Small intestine (tissue), 7 donors: Measurements from ENCODE around the gene DNAH1. TPM values are rescaled to one million over a fixed set of nuclear protein-coding genes. Genes with fewer than 3 reads are reported as not detected.

Source experiments
- DNase-seq, 2 donors: peaks; one replicate each; pipeline versions ENCODE4 v3.0.0 to v3.0.0-alpha.2; 2013
- FAIRE-seq: peaks from 2 replicates; lab custom pipeline; 2012; peaks lifted over from hg19 to GRCh38; lab: Jason Lieb, UNC
- H3K27ac ChIP-seq, 3 donors: one replicate each; pipeline ENCODE4 v1.5.1; 2013; ENCODE audit warnings: low read length in 2 of 3, mild to moderate bottlenecking in 2 of 3, control low read depth in 1 of 3, inconsistent platforms in 1 of 3, low read depth in 1 of 3, moderate library complexity in 1 of 3
- H3K27me3 ChIP-seq, 3 donors: one replicate each; pipeline ENCODE4 v1.6.1; 2013; ENCODE audit warnings: low read length in 3 of 3, inconsistent platforms in 1 of 3; ENCODE audit not compliant: control insufficient read depth in 3 of 3, insufficient read depth in 3 of 3
- H3K36me3 ChIP-seq, 3 donors: one replicate each; pipeline ENCODE4 v1.6.1; 2013; ENCODE audit warnings: low read length in 3 of 3, inconsistent platforms in 1 of 3, low read depth in 1 of 3, mild to moderate bottlenecking in 1 of 3, moderate library complexity in 1 of 3; ENCODE audit not compliant: control insufficient read depth in 3 of 3, insufficient read depth in 2 of 3
- H3K4me1 ChIP-seq, 3 donors: one replicate each; pipeline ENCODE4 v1.6.1; 2013; ENCODE audit warnings: low read length in 2 of 3, inconsistent platforms in 1 of 3, low read depth in 1 of 3, mild to moderate bottlenecking in 1 of 3, moderate library complexity in 1 of 3; ENCODE audit not compliant: control insufficient read depth in 3 of 3, insufficient read depth in 2 of 3
- H3K4me3 ChIP-seq, 3 donors: one replicate each; pipeline ENCODE4 v1.5.1; 2013; ENCODE audit warnings: low read length in 3 of 3, control low read depth in 1 of 3, inconsistent platforms in 1 of 3, low read depth in 1 of 3, mild to moderate bottlenecking in 1 of 3, moderate library complexity in 1 of 3
- H3K9me3 ChIP-seq, 2 donors: one replicate each; pipeline ENCODE4 v1.6.1; 2013; ENCODE audit warnings: low read depth in 1 of 2, low read length in 1 of 2; ENCODE audit not compliant: control insufficient read depth in 2 of 2, insufficient read depth in 1 of 2
- WGBS, 3 donors: extraction: QIAGEN DNeasy Blood & Tissue Kit; methylation state at CpG; one replicate each; pipeline ENCODE4 v1.1.7; 2013; 5-methylcytosine and 5-hydroxymethylcytosine counted together
- polyA plus RNA-seq, 4 donors: library from polyadenylated mRNA; stranded (reverse) in 3 of 4; unstranded in 1 of 4; fragments of 200-250 nt in 3 of 4; fragments of 120-200 nt in 1 of 4; gene quantifications; one replicate each; pipeline versions ENCODE4 v1.2.1 to v1.2.3, GENCODE V29; 2013
- donor health status: healthy with polysubstance abuse.
- donor health status: control.
- donor health status: control.
- donor health status: Bipolar disorder and iron deficiency.
- donor health status: healthy.

DNAH1 gene
- polyA plus RNA-seq, 4 donors = 4.3 to 22.6 (median 7.5) TPM

GRCh38 chr3:52435246-52436101 is 119.4 kb downstream of the DNAH1 start:
- H3K4me3 ChIP-seq = no peak overlapping the region
- no peak overlapping the region for H3K27ac ChIP-seq
- H3K9me3 ChIP-seq = no peaks in the 10 kb centered on the region
- no peak for FAIRE-seq
- no peaks in the 10 kb centered on the region for H3K4me1 ChIP-seq
- DNase-seq = no peak
- peaks cover 0 to 2% (median 0%) of the 10 kb centered on the region in 3 donors for H3K27me3 ChIP-seq
- no peaks in the 10 kb centered on the region for H3K36me3 ChIP-seq
- 95% methylated on average over 32 of the region's 32 CpGs for WGBS, 3 donors

DNA sequence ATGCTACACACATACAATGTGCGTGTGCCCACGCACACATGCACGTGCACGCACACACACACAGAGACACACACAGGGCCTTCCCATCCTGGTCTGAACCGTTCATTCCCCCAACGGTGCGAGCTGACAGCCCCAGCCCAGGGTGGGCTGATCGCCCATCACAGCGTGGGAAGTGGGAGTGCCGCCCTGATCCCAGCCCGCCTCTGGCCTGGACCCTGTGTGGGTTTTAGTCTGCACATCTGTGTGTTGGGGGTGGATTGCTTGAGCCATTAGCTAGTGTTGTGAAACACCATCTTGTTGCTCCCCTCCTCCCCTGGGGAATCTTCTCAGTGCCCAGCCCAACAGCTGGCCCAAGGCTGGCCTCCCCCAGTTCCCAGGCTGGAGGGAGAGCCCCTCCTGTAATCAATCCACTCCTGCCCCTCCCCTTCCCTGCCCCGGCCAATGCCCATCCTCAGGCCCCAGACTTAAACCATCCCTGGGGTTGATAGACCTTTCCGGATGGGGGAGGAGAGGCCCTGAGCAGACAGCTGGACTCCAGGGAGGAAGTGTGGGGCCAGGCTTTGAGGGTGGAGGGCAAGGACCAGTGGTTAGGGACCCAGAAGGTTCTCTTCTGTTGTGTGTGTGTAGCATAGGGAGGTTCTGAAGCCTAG is 120.5 kb downstream of the DNAH1 start:
- DNase-seq (no peak), FAIRE-seq (no peak)
- 79 to 92% (median 88%) methylated on average over 12 to 13 of the region's 13 CpGs for WGBS, 3 donors
- no peak overlapping the region for H3K27ac ChIP-seq
- no peaks in the 10 kb centered on the region for H3K4me1 ChIP-seq
- no peaks in the 10 kb centered on the region for H3K9me3 ChIP-seq
- H3K36me3 ChIP-seq = no peaks in the 10 kb centered on the region
- H3K4me3 ChIP-seq = no peak overlapping the region
- H3K27me3 ChIP-seq = no peaks in the 10 kb centered on the region

GRCh38 chr3:52437326-52438103 is 121.4 kb downstream of the DNAH1 start:
- Histone ChIP-seq H3K27ac (no peak overlapping the region), H3K27me3 (no peaks in the 10 kb centered on the region), H3K36me3 (no peaks in the 10 kb centered on the region), H3K9me3 (no peaks in the 10 kb centered on the region), H3K4me1 (no peaks in the 10 kb centered on the region), H3K4me3 (no peak overlapping the region)
- WGBS, 3 donors = 38 to 88% (median 56%) methylated on average over 12 to 15 of the region's 15 CpGs
- peak in 1 of 2 donors; percentile 52 for DNase-seq
- no peak for FAIRE-seq

DNA sequence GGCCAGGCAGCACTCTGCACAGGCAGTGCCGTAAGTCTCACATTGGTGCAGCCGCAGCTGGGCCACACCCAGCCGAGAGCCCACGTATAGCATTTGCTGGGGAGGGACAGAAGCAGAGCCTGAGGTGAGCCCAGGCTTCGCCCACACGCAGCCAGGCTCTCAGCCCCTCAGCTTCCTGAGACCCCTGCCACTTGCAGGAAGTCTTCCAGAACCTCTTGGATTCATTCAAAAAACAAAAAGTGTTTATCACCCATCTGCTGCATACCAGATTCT is 121.9 kb downstream of the DNAH1 start:
- Histone ChIP-seq H3K4me3 (no peak overlapping the region), H3K9me3 (no peaks in the 10 kb centered on the region), H3K4me1 (no peaks in the 10 kb centered on the region), H3K27ac (no peak overlapping the region), H3K36me3 (no peaks in the 10 kb centered on the region), H3K27me3 (no peaks in the 10 kb centered on the region)
- FAIRE-seq (no peak), DNase-seq (no peak)
- 28 to 79% (median 51%) methylated on average over 6 of the region's 6 CpGs for WGBS, 3 donors

DNA sequence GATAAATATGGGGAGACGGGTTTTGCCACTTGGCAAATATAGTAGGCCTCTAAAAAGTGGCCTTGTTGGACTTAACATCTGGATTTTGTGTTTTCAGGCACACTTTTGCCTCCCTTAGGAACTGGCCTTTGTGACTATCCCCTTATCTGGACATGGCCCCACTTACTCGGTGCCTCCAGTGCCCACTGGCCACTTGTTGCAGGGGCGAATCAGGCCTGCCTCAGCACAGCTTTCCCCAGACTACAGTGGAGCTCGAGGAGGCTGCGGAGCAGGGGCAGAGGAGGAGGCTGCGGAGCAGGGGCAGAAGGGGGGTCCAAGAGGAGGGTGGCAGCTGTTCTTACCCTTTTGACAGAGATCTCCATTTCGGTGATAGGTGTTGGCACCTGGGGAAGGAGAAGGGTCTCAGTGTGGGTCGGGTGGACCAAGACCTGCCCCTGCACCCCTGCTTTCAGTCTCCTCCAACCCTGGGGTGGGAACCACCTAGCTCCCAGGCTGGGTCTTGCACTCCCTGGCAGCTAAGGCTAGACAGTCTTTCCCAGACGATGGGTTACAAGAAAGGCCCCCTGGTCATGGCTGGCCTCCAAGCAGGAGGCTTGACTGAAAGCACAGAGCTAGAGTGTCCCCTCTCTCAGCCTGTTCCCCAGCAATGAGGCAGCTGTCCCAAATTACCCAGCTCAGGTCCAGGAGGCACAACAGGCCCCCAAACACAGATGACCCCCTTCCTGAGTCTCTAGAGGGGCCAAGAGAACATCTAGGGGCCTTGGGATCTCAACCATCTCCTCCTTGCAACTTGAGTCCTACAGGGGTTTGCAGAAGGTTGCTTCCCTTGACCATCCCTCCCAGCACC is 122.7 kb downstream of the DNAH1 start:
- Histone ChIP-seq H3K27me3 (no peaks in the 10 kb centered on the region), H3K4me1 (no peaks in the 10 kb centered on the region), H3K36me3 (no peaks in the 10 kb centered on the region), H3K4me3 (no peak overlapping the region), H3K27ac (no peak overlapping the region), H3K9me3 (no peaks in the 10 kb centered on the region)
- DNase-seq (no peak), FAIRE-seq (no peak)
- 87 to 90% (median 87%) methylated on average over 8 to 9 of the region's 9 CpGs for WGBS, 3 donors

DNA sequence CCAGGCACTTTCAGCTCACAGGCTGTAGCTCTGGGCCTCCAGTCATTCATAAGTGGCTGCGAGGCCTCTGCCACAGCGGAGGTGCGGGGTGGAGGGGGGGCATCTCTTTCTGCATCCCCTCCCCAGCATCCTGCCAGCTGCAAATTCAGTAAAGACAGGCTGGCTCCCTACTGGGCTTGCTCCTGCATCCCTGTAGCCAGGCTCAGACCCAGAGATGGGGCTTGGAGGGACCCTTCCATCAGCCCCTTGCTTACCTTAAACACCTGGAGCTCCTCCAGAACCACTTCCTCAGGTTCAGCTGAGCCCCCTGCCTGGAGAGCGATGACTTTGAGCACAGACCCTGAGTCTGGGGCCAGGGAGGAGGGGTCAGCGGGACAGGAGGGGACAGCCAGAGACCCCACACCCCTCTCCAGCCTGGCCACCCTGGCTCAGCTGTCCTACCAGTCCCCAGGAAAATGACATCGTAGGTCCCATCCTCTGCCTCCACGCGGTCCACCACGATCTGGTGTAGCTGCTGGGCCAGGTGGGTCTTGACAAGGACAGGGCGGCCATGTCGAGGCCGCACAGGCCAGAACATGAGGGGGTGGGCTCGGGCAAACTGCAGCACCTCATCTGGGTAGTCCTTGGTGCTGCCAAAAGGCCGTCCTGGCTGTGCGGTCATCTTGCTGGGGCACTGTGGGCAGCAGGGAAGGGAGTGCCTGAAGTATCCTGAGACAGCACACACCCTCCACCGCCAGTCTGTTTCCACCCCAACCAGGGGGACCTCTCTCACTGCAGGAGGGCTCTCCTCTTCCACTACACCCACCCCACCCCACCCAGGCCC is 123.5 kb downstream of the DNAH1 start:
- DNase-seq = no peak
- 89 to 93% (median 89%) methylated on average over 16 of the region's 16 CpGs for WGBS, 3 donors

GRCh38 chr3:52440249-52440551 is 124.1 kb downstream of the DNAH1 start:
- 90% methylated on average over 11 to 12 of the region's 12 CpGs for WGBS, 3 donors
- no peak for FAIRE-seq
- Histone ChIP-seq H3K9me3 (no peaks in the 10 kb centered on the region), H3K27ac (no peak overlapping the region), H3K4me3 (no peak overlapping the region), H3K4me1 (peaks cover 0 to 3% (median 0%) of the 10 kb centered on the region in 3 donors), H3K36me3 (no peaks in the 10 kb centered on the region), H3K27me3 (no peaks in the 10 kb centered on the region)
- DNase-seq = no peak

More for the DNA sequence above, 123.5 kb downstream of the DNAH1 start:
- H3K4me1 ChIP-seq = no peaks in the 10 kb centered on the region
- no peaks in the 10 kb centered on the region for H3K36me3 ChIP-seq
- no peaks in the 10 kb centered on the region for H3K27me3 ChIP-seq
- no peak overlapping the region for H3K4me3 ChIP-seq
- no peak for FAIRE-seq
- H3K9me3 ChIP-seq = no peaks in the 10 kb centered on the region
- no peak overlapping the region for H3K27ac ChIP-seq
